ENCODE data around the gene NLRP9. TPM values are rescaled to one million over a fixed set of nuclear protein-coding genes. Genes with fewer than 3 reads are reported as not detected.

Gene NLRP9
- total RNA-seq, 1 donor from 2014 or later: not detected

DNA sequence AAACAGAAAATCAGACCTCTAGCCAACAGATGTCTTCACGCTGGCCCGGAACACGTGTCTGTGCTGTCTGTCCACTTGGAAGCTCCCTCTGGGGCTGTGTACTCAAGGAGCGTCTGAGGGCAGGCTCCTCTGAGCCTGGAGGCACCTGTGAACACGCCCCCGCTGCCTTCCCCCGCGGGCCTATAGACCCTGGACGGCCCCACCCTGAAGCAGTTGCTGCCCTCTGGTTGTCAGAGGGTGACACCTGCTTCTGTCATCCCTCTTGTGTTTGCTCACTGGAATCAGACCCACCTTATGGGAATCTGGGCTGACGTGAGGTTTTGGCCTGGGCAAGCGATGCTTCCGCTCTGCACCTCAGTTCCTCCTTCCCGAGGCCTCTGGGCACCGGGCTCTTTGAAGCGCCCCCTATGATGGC lies 44.0 kb downstream of the NLRP9 start:
- Histone ChIP-seq H3K27ac (no peak overlapping the region), H3K4me3 (no peak overlapping the region), H3K9me3 (no peaks in the 10 kb centered on the region), H3K27me3 (no peaks in the 10 kb centered on the region), H3K36me3 (peaks cover 0 to 75% of the 10 kb centered on the region in 2 donors), H3K4me1 (no peaks in the 10 kb centered on the region)
- intact Hi-C loops (cut with DNase I): no loop called here
- DNase-seq (ENCODE audit: extremely low spot score in 2 of 2): no peak
- TF ChIP-seq POLR2AphosphoS5 (IDR thresholded peaks at IDR 0.05; ENCODE audit: insufficient read depth in 1 of 2, low read depth in 1 of 2) (no peak), CTCF (IDR thresholded peaks at IDR 0.05) (no peak), POLR2A (IDR thresholded peaks at IDR 0.05) (no peak)

DNA sequence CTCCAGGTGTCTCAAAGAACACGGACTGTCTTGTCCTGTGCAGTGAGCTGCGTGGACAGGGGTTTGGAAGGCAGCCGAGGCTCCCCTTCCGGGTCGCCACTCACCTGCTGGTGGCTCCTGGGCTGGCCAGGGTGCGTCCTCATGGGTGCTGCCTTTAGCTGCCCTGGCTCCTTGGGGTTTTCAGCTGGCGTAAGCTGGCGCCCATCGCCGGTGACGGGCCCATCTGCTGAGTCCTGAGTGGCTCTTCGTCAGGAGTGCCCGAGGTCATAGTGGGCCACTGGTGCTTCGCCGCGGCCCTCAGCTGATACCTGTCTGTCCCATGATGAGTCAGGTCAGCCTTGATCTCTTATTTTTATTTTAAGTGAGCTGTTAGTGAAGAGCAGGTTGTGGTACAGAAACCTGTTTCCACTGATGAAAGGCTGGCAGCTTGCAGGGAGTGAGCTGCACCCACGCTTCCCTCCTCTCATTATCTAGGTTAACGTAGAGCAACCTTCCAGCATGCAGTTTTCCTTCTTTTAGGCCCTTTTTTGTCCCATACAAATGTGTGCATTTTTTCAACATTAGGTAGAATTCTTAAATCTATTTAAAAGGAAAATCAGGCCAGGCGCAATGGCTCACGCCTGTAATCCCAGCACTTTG lies 44.7 kb downstream of the NLRP9 start:
- TF ChIP-seq POLR2A (IDR thresholded peaks at IDR 0.05) (no peak), POLR2AphosphoS5 (IDR thresholded peaks at IDR 0.05; ENCODE audit: insufficient read depth in 1 of 2, low read depth in 1 of 2) (no peak), CTCF (IDR thresholded peaks at IDR 0.05) (no peak)
- Histone ChIP-seq H3K4me1 (no peaks in the 10 kb centered on the region), H3K9me3 (no peaks in the 10 kb centered on the region), H3K27me3 (no peaks in the 10 kb centered on the region), H3K36me3 (peaks cover 0 to 81% of the 10 kb centered on the region in 2 donors), H3K27ac (no peak overlapping the region), H3K4me3 (no peak overlapping the region)
- intact Hi-C loops (cut with DNase I): no loop called here
- no peak for DNase-seq (ENCODE audit: extremely low spot score in 2 of 2)

DNA sequence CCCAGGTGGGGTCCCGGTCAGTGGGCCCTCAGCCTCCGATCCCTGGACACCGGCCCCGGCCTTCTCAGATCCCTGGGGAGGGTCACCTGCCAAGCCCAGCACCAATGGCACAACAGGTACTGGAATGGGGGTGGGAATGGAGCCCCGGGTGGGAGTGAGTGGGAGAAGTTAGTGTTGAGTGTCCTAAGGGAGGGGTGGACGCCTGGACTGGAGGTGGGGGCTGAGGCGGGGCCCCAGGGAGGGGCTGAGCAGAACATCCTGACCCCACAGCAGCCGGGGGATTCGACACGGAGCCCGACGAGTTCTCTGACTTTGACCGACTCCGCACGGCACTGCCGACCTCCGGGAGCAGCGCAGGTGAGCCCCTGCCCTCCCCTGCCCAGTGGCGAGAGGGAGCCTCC lies 45.5 kb downstream of the NLRP9 start:
- no peak for DNase-seq (ENCODE audit: extremely low spot score in 2 of 2)
- Histone ChIP-seq H3K9me3 (no peaks in the 10 kb centered on the region), H3K4me1 (no peaks in the 10 kb centered on the region), H3K27ac (no peak overlapping the region), H3K36me3 (peaks cover 0 to 81% of the 10 kb centered on the region in 2 donors), H3K4me3 (no peak overlapping the region), H3K27me3 (no peaks in the 10 kb centered on the region)
- intact Hi-C loops (cut with DNase I): no loop called here
- TF ChIP-seq CTCF (IDR thresholded peaks at IDR 0.05) (no peak), POLR2A (IDR thresholded peaks at IDR 0.05) (no peak), POLR2AphosphoS5 (IDR thresholded peaks at IDR 0.05; ENCODE audit: insufficient read depth in 1 of 2, low read depth in 1 of 2) (no peak)

DNA sequence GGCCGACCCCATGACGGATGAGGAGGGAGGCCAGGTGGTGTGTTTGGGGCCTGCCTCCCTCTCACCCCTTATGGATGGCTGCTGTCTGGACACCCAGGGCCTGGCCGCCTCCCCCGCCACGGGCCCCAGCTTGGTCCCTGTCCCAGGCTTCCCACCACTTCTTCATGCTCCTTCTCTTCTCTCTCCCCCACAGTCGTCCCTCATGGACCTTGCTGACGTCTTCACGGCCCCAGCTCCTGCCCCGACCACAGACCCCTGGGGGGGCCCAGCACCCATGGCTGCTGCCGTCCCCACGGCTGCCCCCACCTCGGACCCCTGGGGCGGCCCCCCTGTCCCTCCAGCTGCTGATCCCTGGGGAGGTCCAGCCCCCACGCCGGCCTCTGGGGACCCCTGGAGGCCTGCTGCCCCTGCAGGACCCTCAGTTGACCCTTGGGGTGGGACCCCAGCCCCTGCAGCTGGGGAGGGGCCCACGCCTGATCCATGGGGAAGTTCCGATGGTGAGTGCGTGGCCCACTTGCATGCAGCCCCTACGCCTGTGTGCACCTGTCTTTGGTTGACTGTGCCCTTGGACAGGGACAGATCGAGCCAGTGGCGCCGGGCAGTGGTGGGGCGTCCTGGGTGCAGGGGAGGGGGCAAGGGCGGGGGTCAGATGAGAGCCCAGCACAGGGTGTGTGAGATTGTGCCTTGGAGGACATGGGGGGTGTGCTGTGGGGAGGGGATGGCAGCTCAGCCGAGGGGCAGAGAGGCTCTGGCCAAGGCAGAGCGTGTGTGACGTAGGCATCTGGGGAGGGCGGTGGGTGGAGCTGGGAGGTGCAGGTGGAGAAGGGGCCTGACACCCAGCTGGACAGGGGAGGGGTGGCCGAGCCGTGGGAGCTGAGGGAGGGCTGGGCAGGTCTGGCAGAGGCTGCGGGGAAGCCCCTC lies 46.4 kb downstream of the NLRP9 start:
- TF ChIP-seq POLR2AphosphoS5 (IDR thresholded peaks at IDR 0.05; ENCODE audit: insufficient read depth in 1 of 2, low read depth in 1 of 2) (no peak), CTCF (IDR thresholded peaks at IDR 0.05) (no peak), POLR2A (IDR thresholded peaks at IDR 0.05) (no peak)
- Histone ChIP-seq H3K9me3 (no peaks in the 10 kb centered on the region), H3K4me1 (no peaks in the 10 kb centered on the region), H3K27me3 (no peaks in the 10 kb centered on the region), H3K4me3 (no peak overlapping the region), H3K27ac (no peak overlapping the region), H3K36me3 (peaks cover 0 to 90% of the 10 kb centered on the region in 2 donors)
- intact Hi-C loops (cut with DNase I): no loop called here
- DNase-seq (ENCODE audit: extremely low spot score in 2 of 2): no peak
